ENCODE data around the gene XG. TPM values are rescaled to one million over a fixed set of nuclear protein-coding genes. Genes with fewer than 3 reads are reported as not detected.
"Not testable (repeated sequence)": the region's sequence is repeated elsewhere in the genome, so short reads cannot be mapped to it uniquely, and the experiment has no call there.

The XG gene
- total RNA-seq, 2 experiments from 2014 or later, result not detected

DNA sequence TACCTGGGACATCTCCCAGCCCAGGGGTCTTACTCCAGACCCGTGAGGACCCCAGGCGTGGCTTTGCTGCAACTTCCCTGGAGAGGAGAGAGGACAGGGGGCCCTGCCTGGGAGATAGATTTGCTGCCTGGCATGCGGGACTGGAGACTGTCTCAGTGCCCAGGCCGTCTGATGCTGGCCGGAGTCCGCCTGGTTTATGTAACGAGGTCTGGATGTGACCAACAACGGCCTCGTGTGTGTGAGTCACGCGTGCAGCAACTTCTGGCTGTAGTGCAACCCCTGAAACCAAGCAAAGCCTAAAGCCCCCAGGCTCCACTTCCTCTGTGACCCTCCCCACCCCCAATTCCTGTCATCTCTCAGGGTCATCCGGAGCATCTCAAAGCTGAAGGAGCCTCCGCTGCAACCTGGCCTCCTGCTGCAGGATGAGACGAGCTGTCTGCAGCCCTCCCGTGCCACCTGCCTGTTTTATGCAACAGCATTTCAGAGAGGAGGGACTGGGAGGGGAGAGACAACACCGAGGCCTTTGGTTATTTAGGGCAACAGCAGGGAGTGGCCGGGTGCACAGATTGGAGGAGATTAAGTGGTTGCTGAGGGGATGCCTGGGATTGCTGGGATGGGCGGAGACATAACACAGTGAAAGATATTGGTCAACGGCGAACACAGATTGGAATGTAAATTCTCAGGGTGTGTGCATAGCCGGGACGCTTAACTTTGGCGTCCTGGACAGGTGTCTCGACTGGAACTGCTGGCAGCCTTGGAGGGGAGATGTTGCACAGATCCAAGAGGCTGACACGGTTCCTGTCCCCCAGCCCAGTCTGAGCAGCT, 16.0 kb downstream of the XG start:
- POLR2A ChIA-PET, result no interaction called here
- no peak for ATAC-seq
- Mint-ChIP-seq H3K9me3 (ENCODE audit: insufficient read depth) (no peaks in the 10 kb centered on the region), H3K4me3 (no peak overlapping the region), H3K27ac (no peak overlapping the region), H3K27me3 (ENCODE audit: low read depth) (peaks cover 3% of the 10 kb centered on the region), H3K4me1 (ENCODE audit: low read depth) (no peaks in the 10 kb centered on the region), H3K36me3 (ENCODE audit: low read depth) (no peaks in the 10 kb centered on the region)
- CTCF ChIA-PET, result no interaction called here
- DNase-seq, result no peak

DNA sequence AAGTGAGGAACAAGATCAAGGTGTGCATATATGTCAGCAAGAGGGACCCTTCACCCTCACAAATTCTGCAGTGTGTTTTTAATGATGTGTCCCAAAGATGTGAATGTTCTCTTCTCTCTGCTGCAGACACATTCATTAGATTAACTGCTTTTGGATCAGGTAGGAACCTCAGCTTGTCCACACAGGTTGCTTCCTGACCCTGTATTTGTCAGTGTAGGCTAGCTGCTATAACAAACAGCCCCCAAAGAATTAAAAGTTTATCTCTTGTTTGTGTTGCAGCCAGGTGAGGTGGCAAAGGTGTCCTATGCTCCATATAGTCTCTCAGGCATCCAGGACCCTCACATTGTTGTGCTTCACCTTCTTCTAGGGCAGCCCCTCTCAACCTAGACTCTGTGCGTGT, 17.8 kb downstream of the XG start:
- ChIA-PET POLR2A (no interaction called here), CTCF (no interaction called here)
- Mint-ChIP-seq H3K9me3 (ENCODE audit: insufficient read depth) (no peaks in the 10 kb centered on the region), H3K27me3 (ENCODE audit: low read depth) (peaks cover 3% of the 10 kb centered on the region), H3K4me3 (no peak overlapping the region), H3K36me3 (ENCODE audit: low read depth) (no peaks in the 10 kb centered on the region), H3K27ac (no peak overlapping the region), H3K4me1 (ENCODE audit: low read depth) (no peaks in the 10 kb centered on the region)
- ATAC-seq (no peak), DNase-seq (no peak)

DNA sequence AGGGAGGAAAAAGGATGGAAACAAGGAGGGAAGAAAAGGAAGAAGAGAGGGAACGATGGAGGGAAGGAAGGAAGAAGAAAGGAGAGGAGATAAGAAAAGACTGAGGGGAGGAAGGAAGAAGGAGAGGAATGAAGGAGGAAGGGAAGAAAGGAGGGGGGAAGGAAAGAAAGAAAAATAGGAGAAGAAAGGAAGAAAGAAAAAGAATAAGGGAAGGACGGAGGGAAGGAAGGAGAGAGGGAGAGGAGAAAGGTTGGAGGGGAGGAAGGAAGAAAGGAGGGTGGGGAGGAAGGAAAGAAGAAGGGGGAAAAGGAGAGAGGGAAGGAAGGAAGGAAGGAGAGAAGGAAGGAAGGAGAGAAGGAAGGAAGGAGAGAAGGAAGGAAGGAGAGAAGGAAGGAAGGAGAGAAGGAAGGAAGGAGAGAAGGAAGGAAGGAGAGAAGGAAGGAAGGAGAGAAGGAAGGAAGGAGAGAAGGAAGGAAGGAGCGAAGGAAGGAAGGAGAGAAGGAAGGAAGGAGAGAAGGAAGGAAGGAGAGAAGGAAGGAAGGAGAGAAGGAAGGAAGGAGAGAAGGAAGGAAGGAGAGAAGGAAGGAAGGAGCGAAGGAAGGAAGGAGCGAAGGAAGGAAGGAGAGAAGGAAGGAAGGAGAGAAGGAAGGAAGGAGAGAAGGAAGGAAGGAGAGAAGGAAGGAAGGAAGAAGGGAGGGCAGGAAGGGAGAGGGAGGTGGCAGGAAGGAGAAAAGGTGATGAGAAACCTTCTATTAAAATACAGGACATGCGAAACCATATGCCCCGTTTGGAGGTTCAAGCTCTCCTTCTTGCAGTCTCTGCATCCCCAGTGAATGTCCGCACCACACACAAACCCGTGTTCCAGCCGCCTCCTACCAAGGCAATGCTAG, 21.6 kb downstream of the XG start:
- H3K4me3 Mint-ChIP-seq; CTCF ChIA-PET; H3K9me3 Mint-ChIP-seq (ENCODE audit: insufficient read depth); ATAC-seq; DNase-seq; H3K36me3 Mint-ChIP-seq (ENCODE audit: low read depth); H3K27ac Mint-ChIP-seq; H3K27me3 Mint-ChIP-seq (ENCODE audit: low read depth); H3K4me1 Mint-ChIP-seq (ENCODE audit: low read depth); POLR2A ChIA-PET: not testable (repeated sequence)

DNA sequence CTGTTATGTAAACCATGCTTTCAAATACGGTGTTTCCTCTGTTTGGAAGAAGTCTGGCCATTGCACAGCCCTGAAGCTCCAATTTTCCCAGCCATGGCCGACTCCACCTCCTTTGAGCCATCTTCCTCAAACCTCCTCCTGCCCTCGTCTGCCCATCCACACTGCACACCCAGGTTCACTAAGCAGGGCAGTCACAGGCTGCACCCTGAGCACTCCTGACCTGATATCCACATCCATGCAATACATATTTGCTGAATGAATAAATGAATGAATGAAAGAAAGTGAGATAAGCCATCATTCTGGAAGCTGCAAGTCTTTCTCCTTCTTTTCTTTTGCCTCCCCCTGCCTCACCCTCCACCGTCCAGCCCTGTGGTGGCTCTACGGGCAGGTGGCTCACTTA, 22.2 kb downstream of the XG start:
- H3K27me3 Mint-ChIP-seq (ENCODE audit: low read depth), result peaks cover 4% of the 10 kb centered on the region
- CTCF ChIA-PET, result no interaction called here

DNA sequence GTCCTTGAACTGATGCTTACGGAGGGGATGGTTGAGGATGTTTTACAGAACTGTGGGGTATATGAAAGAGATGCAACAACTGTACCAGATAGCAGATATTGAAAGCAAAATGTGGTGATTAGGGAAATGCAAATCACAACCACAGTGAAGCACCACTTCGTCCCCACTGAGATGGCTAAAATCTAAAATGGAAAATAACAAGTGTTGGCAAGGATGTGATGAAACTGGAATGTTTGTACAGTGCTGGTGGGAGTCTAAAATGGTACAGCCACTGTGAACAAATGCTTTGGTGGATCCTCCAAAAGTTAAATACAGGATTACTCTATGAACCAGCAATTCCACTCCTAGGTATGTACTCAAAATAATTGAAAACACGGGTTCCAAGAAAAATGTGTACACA, 22.9 kb downstream of the XG start:
- no peak overlapping the region for H3K27ac Mint-ChIP-seq
- ChIA-PET CTCF (no interaction called here), POLR2A (no interaction called here)
- peaks cover 4% of the 10 kb centered on the region for H3K27me3 Mint-ChIP-seq (ENCODE audit: low read depth)
- H3K4me1 Mint-ChIP-seq (ENCODE audit: low read depth), result no peaks in the 10 kb centered on the region
- H3K36me3 Mint-ChIP-seq (ENCODE audit: low read depth), result no peaks in the 10 kb centered on the region
- no peak overlapping the region for H3K4me3 Mint-ChIP-seq
- no peak for ATAC-seq
- DNase-seq, result no peak
- no peaks in the 10 kb centered on the region for H3K9me3 Mint-ChIP-seq (ENCODE audit: insufficient read depth)

More for the DNA sequence above, 22.2 kb downstream of the XG start:
- H3K9me3 Mint-ChIP-seq (ENCODE audit: insufficient read depth), result no peaks in the 10 kb centered on the region
- H3K4me1 Mint-ChIP-seq (ENCODE audit: low read depth), result no peaks in the 10 kb centered on the region
- no peak for ATAC-seq
- no peak for DNase-seq
- H3K4me3 Mint-ChIP-seq, result no peak overlapping the region
- no peak overlapping the region for H3K27ac Mint-ChIP-seq
- no peaks in the 10 kb centered on the region for H3K36me3 Mint-ChIP-seq (ENCODE audit: low read depth)
- POLR2A ChIA-PET, result no interaction called here

DNA sequence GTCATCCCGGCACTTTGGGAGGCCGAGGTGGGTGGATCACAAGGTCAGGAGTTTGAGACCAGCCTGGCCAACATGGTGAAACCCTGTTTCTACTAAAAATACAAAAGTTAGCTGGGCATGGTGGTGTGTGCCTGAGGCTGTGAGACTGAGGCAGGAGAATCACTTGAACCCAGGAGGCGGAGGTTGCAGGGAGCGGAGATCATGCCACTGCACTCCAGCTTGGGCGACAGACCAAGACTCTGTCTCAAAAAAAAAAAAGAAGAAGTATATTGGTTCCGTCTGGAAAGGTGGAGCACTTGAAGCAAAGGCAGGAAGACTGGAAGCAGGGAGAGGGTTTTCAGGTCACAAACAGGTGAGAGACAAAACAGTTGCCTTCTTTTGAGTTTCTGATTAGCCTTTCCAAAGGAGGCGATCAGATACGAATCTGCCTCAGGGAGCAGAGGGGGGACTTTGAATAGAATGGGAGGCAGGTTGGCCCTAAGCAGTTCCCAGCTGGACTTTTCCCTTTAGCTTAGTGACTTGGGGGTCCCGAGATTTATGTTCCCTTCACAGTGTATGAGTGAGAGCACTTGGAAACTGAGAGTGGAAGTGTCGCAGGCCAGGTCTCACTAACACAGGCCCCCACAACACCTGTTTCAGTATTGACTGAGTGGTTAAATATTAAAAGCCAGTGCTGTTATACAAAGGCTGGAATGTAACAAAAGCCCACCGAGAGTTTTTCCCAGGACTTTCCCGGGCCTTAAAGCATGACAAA, 28.8 kb downstream of the XG start:
- H3K9me3 Mint-ChIP-seq (ENCODE audit: insufficient read depth); POLR2A ChIA-PET; H3K4me1 Mint-ChIP-seq (ENCODE audit: low read depth); CTCF ChIA-PET; DNase-seq; H3K36me3 Mint-ChIP-seq (ENCODE audit: low read depth); H3K27me3 Mint-ChIP-seq (ENCODE audit: low read depth); ATAC-seq; H3K4me3 Mint-ChIP-seq; H3K27ac Mint-ChIP-seq: not testable (repeated sequence)

DNA sequence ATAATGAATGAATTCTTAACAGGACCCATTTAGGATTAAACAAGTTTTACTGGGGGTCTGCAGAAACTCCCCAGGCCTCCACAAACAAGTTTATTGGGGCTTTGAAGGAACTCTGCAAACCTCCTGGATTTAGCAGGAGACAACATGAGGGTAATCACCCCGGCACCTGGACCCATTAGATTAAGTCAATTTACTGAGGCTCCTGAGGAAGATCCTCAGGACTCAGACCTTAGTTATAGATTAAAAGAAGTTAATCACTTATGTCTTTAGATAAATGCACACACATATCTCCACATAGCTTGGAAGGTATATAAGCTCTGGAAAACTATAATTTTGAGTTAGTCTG, 29.4 kb downstream of the XG start:
- POLR2A ChIA-PET, result no interaction called here
- DNase-seq (no peak), ATAC-seq (no peak)
- CTCF ChIA-PET, result no interaction called here
- Mint-ChIP-seq H3K36me3 (ENCODE audit: low read depth) (no peaks in the 10 kb centered on the region), H3K9me3 (ENCODE audit: insufficient read depth) (no peaks in the 10 kb centered on the region), H3K4me1 (ENCODE audit: low read depth) (peaks cover 10% of the 10 kb centered on the region), H3K27ac (no peak overlapping the region), H3K27me3 (ENCODE audit: low read depth) (peaks cover 6% of the 10 kb centered on the region), H3K4me3 (no peak overlapping the region)

DNA sequence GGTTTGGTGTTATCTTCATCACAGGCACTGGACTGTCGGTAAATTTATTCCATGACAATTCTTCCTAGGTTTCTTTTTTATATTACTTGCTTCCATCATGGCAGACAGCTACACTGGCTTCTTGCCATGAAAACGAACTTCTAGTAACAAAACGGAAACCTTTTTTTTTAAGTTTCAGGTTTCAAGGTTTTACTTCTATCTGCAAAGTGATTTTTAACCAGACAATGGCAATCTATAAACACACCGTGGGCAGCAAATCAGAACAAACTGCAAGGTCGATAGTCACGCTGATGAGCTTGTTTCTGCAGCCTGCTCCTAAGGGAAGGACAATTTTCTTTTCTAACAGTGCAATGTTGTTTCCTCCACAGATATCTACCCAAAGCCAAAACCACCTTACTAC, 29.9 kb downstream of the XG start:
- Mint-ChIP-seq H3K4me3 (no peak overlapping the region), H3K27me3 (ENCODE audit: low read depth) (peaks cover 6% of the 10 kb centered on the region), H3K4me1 (ENCODE audit: low read depth) (peaks cover 10% of the 10 kb centered on the region), H3K27ac (no peak overlapping the region), H3K9me3 (ENCODE audit: insufficient read depth) (no peaks in the 10 kb centered on the region), H3K36me3 (ENCODE audit: low read depth) (no peaks in the 10 kb centered on the region)
- DNase-seq, result no peak
- POLR2A ChIA-PET, result no interaction called here
- ATAC-seq, result no peak
- CTCF ChIA-PET, result no interaction called here

DNA sequence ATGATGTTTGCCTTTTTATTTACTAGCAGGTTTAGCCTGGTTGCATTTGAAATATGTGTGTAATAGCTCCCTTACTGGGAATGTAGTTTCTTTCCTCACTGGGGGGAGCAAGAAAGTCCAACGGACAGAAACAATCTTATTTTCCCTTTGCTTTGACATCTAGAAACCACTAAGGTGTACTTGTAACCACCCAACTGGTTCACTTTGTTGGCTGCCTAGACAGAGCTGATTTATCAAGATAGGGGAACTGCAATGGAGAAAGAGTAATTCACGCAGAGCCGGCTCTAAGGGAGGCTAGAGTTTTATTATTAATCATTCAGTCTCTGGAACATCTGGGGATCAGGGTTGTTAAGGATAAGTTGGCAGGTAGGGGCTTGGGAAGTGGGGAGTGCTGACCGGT, 30.3 kb downstream of the XG start:
- H3K36me3 Mint-ChIP-seq (ENCODE audit: low read depth), result no peaks in the 10 kb centered on the region
- H3K9me3 Mint-ChIP-seq (ENCODE audit: insufficient read depth), result no peaks in the 10 kb centered on the region
- no peak for ATAC-seq
- no peak for DNase-seq
- POLR2A ChIA-PET, result no interaction called here
- H3K4me1 Mint-ChIP-seq (ENCODE audit: low read depth), result peaks cover 10% of the 10 kb centered on the region
- CTCF ChIA-PET, result no interaction called here
- no peak overlapping the region for H3K4me3 Mint-ChIP-seq
- H3K27me3 Mint-ChIP-seq (ENCODE audit: low read depth), result peaks cover 6% of the 10 kb centered on the region
- H3K27ac Mint-ChIP-seq, result no peak overlapping the region

DNA sequence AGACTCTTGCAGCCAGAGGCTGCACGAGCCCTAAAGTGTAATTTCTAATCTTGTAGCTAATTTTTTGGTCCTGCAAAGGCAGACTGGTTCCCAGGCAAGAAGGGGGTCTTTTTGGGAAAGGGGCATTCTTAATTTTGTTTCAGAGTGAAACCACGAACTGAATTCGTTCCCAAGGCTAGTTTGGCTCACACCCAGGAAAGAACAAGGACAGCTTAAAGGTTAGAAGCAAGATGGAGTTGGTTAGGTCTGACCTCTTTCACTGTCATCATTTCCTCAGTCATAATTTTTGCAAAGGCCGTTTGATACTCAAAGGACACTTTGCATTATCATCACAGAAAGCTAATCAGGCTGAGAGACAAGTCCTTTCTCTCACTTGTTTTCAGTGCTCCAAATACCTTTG, 30.9 kb downstream of the XG start:
- peaks cover 10% of the 10 kb centered on the region for H3K4me1 Mint-ChIP-seq (ENCODE audit: low read depth)
- peaks cover 6% of the 10 kb centered on the region for H3K27me3 Mint-ChIP-seq (ENCODE audit: low read depth)
- ChIA-PET CTCF (no interaction called here), POLR2A (no interaction called here)
- H3K4me3 Mint-ChIP-seq, result no peak overlapping the region
- ATAC-seq (no peak), DNase-seq (no peak)
- no peaks in the 10 kb centered on the region for H3K36me3 Mint-ChIP-seq (ENCODE audit: low read depth)
- H3K27ac Mint-ChIP-seq, result no peak overlapping the region
- no peaks in the 10 kb centered on the region for H3K9me3 Mint-ChIP-seq (ENCODE audit: insufficient read depth)

DNA sequence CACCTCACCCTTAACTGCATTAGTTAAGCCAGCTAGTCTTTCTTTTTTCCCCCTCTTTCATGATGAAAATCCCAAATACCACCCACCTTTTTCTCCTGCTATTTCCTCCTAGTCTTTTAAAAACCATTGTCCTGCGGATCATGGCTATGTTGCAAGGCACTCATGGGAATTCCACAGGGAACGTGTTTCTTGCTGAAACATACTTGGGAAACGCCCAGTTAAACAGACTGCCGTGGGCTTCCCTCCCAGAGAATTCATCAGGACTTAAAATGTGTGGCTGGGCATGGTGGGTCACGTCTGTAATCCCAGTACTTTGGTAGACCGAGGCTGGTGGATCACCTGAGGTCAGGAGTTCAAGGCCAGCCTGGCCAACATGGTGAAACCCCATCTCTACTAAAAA, 32.2 kb downstream of the XG start:
- no peak for DNase-seq
- Mint-ChIP-seq H3K27ac (no peak overlapping the region), H3K36me3 (ENCODE audit: low read depth) (no peaks in the 10 kb centered on the region), H3K4me1 (ENCODE audit: low read depth) (peaks cover 10% of the 10 kb centered on the region), H3K27me3 (ENCODE audit: low read depth) (peaks cover 5% of the 10 kb centered on the region), H3K9me3 (ENCODE audit: insufficient read depth) (no peaks in the 10 kb centered on the region), H3K4me3 (no peak overlapping the region)
- POLR2A ChIA-PET, result no interaction called here
- ATAC-seq, result no peak
- CTCF ChIA-PET, result no interaction called here

DNA sequence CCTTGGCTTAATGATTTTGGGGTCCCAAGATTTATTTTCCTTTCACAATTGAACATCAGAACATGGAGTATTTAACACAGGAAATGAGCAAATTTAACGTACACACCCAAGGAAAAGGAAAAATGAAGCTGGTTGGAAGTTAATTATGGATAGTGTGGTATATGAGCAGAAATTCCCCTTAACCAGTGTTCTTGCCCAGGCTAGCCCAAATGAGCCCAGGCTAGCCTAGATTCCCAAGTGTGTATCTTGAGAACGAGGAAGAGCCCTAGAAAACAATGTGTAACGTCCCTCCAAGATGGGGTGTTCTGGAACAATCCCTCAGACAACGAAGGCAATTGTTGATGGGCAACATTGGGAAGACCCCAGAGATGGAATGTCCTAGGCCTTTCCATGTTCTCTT, 33.7 kb downstream of the XG start:
- CTCF ChIA-PET, result no interaction called here
- POLR2A ChIA-PET, result no interaction called here
- Mint-ChIP-seq H3K27ac (no peak overlapping the region), H3K4me3 (no peak overlapping the region), H3K4me1 (ENCODE audit: low read depth) (peaks cover 10% of the 10 kb centered on the region), H3K36me3 (ENCODE audit: low read depth) (no peaks in the 10 kb centered on the region), H3K27me3 (ENCODE audit: low read depth) (peaks cover 5% of the 10 kb centered on the region), H3K9me3 (ENCODE audit: insufficient read depth) (no peaks in the 10 kb centered on the region)
- ATAC-seq (no peak), DNase-seq (no peak)
